GM12878 (cell line): ENCODE measurements around the gene AFG1L. TPM values are rescaled to one million over a fixed set of nuclear protein-coding genes. Genes with fewer than 3 reads are reported as not detected.

Experiments
- ATAC-seq: fragments of 200-7000 bp; cut with Tn5 transposase; 3 replicates; pipeline ENCODE4 v1.9.1; 2020; ENCODE audit warnings: mild to moderate bottlenecking, moderate library complexity
- BruUV-seq: library from RNA; stranded (reverse); fragments of 400-500 nt; replicated peaks from 2 replicates; lab custom pipeline; 2021; lab: Mats Ljungman, UMichigan
- CTCF ChIA-PET: fragments of 300-600 bp; sonication (Branson Sonifier 250); formaldehyde crosslinking; extraction: SDS; loops from one replicate; lab custom pipeline; 2021; ENCODE audit warnings: inconsistent platforms; lab: Yijun Ruan, JAX
- POLR2A ChIA-PET: fragments of 350-600 bp; formaldehyde crosslinking; extraction: SDS; loops from one replicate; lab custom pipeline; 2021; ENCODE audit warnings: inconsistent platforms; lab: Charles Lee
- RAD21 ChIA-PET: fragments of 300-600 bp; sonication (Branson Sonifier 250); formaldehyde crosslinking; loops from one replicate; lab custom pipeline; 2023; ENCODE audit warnings: antibody characterized with exemption; ENCODE audit not compliant: unreplicated experiment; lab: Charles Lee
- SMC1A ChIA-PET: fragments of 300-600 bp; sonication (Branson Sonifier 250); formaldehyde crosslinking; loops from one replicate; lab custom pipeline; 2023; ENCODE audit not compliant: unreplicated experiment, uncharacterized antibody; lab: Charles Lee
- DNase-seq: peaks from one replicate; pipeline ENCODE4 v3.0.0-alpha.2; 2011; ENCODE audit warnings: low read depth, low spot score
- FAIRE-seq: peaks from 3 replicates; lab custom pipeline; 2011; peaks lifted over from hg19 to GRCh38; lab: Jason Lieb, UNC
- H2AFZ ChIP-seq: 2 replicates; pipeline ENCODE4 v1.6.0; 2011; ENCODE audit warnings: low read depth, low read length, control low read depth; ENCODE audit not compliant: control insufficient read depth
- H3K27ac ChIP-seq: 2 replicates; pipeline ENCODE4 v1.5.1; 2011; ENCODE audit warnings: control low read depth; ENCODE audit not compliant: control insufficient read depth, insufficient read depth
- H3K27me3 ChIP-seq, 2 experiments: replicated peaks in 1 of 2; 2 replicates each; pipeline versions ENCODE4 v1.6.0 to v1.6.1; 2011; ENCODE audit warnings: low read length in 1 of 2; ENCODE audit not compliant: control insufficient read depth in 2 of 2, insufficient read depth in 2 of 2
- H3K36me3 ChIP-seq, 2 experiments: 2 replicates each; pipeline ENCODE4 v1.5.1; 2011; ENCODE audit warnings: low read length in 1 of 2; ENCODE audit not compliant: control insufficient read depth in 2 of 2, insufficient read depth in 2 of 2
- H3K4me1 ChIP-seq: 2 replicates; pipeline ENCODE4 v1.6.1; 2011; ENCODE audit warnings: mild to moderate bottlenecking, low read length, moderate library complexity, mixed read lengths; ENCODE audit not compliant: control insufficient read depth, insufficient read depth
- H3K4me2 ChIP-seq: 2 replicates; pipeline ENCODE4 v1.6.0; 2011; ENCODE audit warnings: control low read depth; ENCODE audit not compliant: control insufficient read depth, insufficient read depth
- H3K4me3 ChIP-seq: fragments of 200-600 bp; sonication (generic); 2 replicates; pipeline ENCODE4 v1.5.1; 2016
- H3K79me2 ChIP-seq: 2 replicates; pipeline ENCODE4 v1.6.0; 2011; ENCODE audit warnings: low read length; ENCODE audit not compliant: control insufficient read depth, insufficient read depth
- H3K9ac ChIP-seq: 2 replicates; pipeline ENCODE4 v1.8.0; 2011; ENCODE audit warnings: low read length, control low read depth, mixed read lengths; ENCODE audit not compliant: control insufficient read depth, insufficient read depth
- H3K9me3 ChIP-seq: replicated peaks from 3 replicates; pipeline ENCODE4 v1.5.1; 2011; ENCODE audit warnings: mild to moderate bottlenecking, low read length; ENCODE audit not compliant: control insufficient read depth, insufficient read depth
- H4K20me1 ChIP-seq: 2 replicates; pipeline ENCODE4 v1.6.0; 2011; ENCODE audit not compliant: control insufficient read depth, insufficient read depth
- ATF7 ChIP-seq: fragments of 450-650 bp; IDR thresholded peaks from 2 replicates; pipeline ENCODE4 v1.6.1; 2016; ENCODE audit warnings: low read depth, mild to moderate bottlenecking
- HCFC1 ChIP-seq: fragments of 150-350 bp; IDR thresholded peaks from 2 replicates; pipeline ENCODE4 v1.6.1; 2014; ENCODE audit warnings: low read length
- IKZF2 ChIP-seq, 2 experiments: fragments of 450-650 bp; IDR thresholded peaks; 2 replicates each; pipeline ENCODE4 v1.6.1; 2017; ENCODE audit warnings: mild to moderate bottlenecking in 2 of 2, moderate library complexity in 2 of 2
- KLF5 ChIP-seq: fragments of 450-650 bp; IDR thresholded peaks from 2 replicates; pipeline ENCODE4 v1.6.1; 2014; ENCODE audit warnings: mild to moderate bottlenecking; ENCODE audit not compliant: partially characterized antibody
- MYB ChIP-seq: fragments of 150-350 bp; IDR thresholded peaks from 2 replicates; pipeline ENCODE4 v1.6.1; 2014; ENCODE audit warnings: mild to moderate bottlenecking, low read depth, low read length, borderline replicate concordance
- NFYA ChIP-seq: IDR thresholded peaks from 2 replicates; pipeline ENCODE4 v1.6.1; 2011; ENCODE audit warnings: low read depth, mild to moderate bottlenecking, low read length, improper control_type of control experiment, borderline replicate concordance
- WGBS: methylation state at CpG from one replicate; pipeline ENCODE4 v1.1.6; 2016; ENCODE audit warnings: low lambda C conversion rate; ENCODE audit not compliant: insufficient replicate concordance, insufficient coverage; ENCODE audit errors: missing lambda C conversion rate; 5-methylcytosine and 5-hydroxymethylcytosine counted together
- in situ Hi-C: fragments of 300-500 bp; cut with MboI; formaldehyde crosslinking; loops from 9 replicates; pipeline ENCODE4 v1.14.3; 2018; ENCODE audit warnings: mixed read lengths
- intact Hi-C: fragments of 100-400 bp; cut with micrococcal nuclease; formaldehyde crosslinking; loops from one replicate; pipeline ENCODE4 v1.14.2; 2022; ENCODE audit not compliant: unreplicated experiment
- polyA plus RNA-seq, 11 experiments: library from polyadenylated mRNA; depleted of rRNA in 4 of 11; unstranded in 6 of 11; stranded (reverse) in 5 of 11; fragments of >200 nt; fragmentation: Nextera tagmentation in 4 of 11; fragmentation: Illumina TruSeq in 1 of 11; extraction: Ambion mirVana in 4 of 11; extraction: Trizol in 1 of 11; gene quantifications; 1 replicate in 1 of 11; 2 replicates in 10 of 11; pipeline versions ENCODE4 v1.2.1 to v1.2.3, GENCODE V29; 2011 to 2016; ENCODE audit warnings: inconsistent platforms in 2 of 11, missing spikeins in 2 of 11, low read depth in 1 of 11
- total RNA-seq, 4 experiments: library from RNA; depleted of rRNA in 3 of 4; stranded (reverse); fragments of >200 nt in 3 of 4; fragmentation: Illumina TruSeq in 1 of 4; extraction: Trizol in 1 of 4; gene quantifications; 2 replicates each; pipeline versions ENCODE4 v1.2.1 to v1.2.3, GENCODE V29; 2013 to 2021
- TF ChIP-seq, protein P1 (sequence below): IDR thresholded peaks from 2 replicates; pipeline ENCODE4 v1.6.1; 2011; ENCODE audit warnings: mild to moderate bottlenecking, low read depth, low read length, moderate library complexity; ENCODE audit not compliant: insufficient replicate concordance
- TF ChIP-seq, protein P2 (sequence below): fragments of 450-650 bp; conservative IDR thresholded peaks from 2 replicates; pipeline ENCODE4 v1.6.1; 2017; ENCODE audit warnings: mild to moderate bottlenecking, moderate library complexity

Gene AFG1L
- total and polyA plus RNA-seq, 10 of the 15 experiments (the other 5 are each of a cell fraction or from before 2014, with no cell fraction given) = 2.3 to 9.0 (median 4.3) TPM

DNA sequence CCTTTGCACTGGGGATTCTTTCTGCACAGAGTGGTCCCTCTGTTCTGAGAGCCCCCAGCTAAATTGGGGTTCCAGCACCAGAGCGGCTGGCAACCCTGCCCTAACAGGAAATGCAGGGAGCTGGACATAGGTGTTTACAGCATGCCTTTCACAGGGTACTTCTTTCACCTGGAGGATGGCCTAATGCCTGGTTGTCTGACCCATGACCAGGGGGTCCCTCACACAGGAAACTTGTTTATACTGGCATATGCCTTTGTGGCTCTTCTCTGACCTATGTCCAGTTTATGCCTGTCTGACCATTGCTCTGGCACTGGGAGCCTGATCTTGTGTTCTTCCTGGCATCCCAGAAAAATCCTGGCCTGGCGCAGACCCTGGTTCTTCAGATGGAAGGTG lies 66.1 kb downstream of the AFG1L start (continued):
- TF ChIP-seq HCFC1 (no peak), IKZF2 (IDR thresholded peaks at IDR 0.05) (no peak), NFYA (no peak), ATF7 (no peak), KLF5 (no peak), MYB (no peak)
- TF ChIP-seq, protein P1, sequence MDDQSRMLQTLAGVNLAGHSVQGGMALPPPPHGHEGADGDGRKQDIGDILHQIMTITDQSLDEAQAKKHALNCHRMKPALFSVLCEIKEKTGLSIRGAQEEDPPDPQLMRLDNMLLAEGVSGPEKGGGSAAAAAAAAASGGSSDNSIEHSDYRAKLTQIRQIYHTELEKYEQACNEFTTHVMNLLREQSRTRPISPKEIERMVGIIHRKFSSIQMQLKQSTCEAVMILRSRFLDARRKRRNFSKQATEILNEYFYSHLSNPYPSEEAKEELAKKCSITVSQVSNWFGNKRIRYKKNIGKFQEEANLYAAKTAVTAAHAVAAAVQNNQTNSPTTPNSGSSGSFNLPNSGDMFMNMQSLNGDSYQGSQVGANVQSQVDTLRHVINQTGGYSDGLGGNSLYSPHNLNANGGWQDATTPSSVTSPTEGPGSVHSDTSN = no peak

DNA sequence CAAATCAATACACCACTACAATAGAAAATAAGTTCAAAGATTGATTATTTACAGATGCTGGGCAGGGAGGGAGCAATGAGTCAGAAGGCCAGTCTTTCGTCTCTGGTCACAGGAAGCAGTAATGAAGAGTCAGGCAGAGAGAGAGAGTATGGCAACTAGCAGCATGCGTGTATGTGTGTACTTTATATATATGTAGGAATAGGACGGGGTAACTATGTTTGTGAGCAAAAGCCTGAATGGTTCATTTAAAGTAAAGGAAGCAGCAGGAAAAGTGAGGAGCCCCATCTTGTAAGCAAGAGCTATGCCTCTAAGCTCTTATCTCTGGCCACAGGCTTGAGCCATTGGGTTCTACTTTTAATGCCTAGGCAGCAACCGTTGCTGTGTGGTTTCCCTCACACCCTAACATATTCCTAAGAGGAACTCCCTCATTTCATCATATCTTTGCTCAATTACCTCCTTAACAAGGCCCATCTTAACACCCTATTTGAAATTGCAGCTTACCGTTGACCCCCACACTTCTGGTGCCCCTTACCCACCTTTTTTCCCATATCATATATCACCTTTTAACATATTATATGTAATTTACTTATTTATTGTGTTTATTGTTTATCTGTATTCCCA lies 66.6 kb downstream of the AFG1L start:
- in situ Hi-C loops = no loop called here
- CTCF ChIA-PET = interaction anchor here (0.6 to 1.3 kb wide), 7 partner anchors 101 to 144 kb away, joined by 3 read pairs; partner anchors contain the start of gene SNX3
- Histone ChIP-seq H3K4me1 (no peaks in the 10 kb centered on the region), H4K20me1 (no peaks in the 10 kb centered on the region), H3K4me3 (no peak overlapping the region), H2AFZ (no peak overlapping the region), H3K27me3 (no peaks in the 10 kb centered on the region), H3K9ac (no peak overlapping the region), H3K4me2 (no peak overlapping the region), H3K36me3 (no peaks in the 10 kb centered on the region), H3K79me2 (no peaks in the 10 kb centered on the region), H3K27ac (no peak overlapping the region)
- intact Hi-C loops = no loop called here
- DNase-seq = no peak
- FAIRE-seq = no peak
- BruUV-seq = no TSS peak
- WGBS = 70% methylated on average over 5 of the region's 5 CpGs
- no peak for ATAC-seq
- SMC1A ChIA-PET = interaction anchor here (1.0 to 1.4 kb wide), 2 partner anchors 25 to 110 kb away, joined by 3 to 4 read pairs; no protein-coding TSS in a partner anchor
- no peak for TF ChIP-seq HCFC1
- TF ChIP-seq, protein P2, sequence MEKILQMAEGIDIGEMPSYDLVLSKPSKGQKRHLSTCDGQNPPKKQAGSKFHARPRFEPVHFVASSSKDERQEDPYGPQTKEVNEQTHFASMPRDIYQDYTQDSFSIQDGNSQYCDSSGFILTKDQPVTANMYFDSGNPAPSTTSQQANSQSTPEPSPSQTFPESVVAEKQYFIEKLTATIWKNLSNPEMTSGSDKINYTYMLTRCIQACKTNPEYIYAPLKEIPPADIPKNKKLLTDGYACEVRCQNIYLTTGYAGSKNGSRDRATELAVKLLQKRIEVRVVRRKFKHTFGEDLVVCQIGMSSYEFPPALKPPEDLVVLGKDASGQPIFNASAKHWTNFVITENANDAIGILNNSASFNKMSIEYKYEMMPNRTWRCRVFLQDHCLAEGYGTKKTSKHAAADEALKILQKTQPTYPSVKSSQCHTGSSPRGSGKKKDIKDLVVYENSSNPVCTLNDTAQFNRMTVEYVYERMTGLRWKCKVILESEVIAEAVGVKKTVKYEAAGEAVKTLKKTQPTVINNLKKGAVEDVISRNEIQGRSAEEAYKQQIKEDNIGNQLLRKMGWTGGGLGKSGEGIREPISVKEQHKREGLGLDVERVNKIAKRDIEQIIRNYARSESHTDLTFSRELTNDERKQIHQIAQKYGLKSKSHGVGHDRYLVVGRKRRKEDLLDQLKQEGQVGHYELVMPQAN = no peak
- TF ChIP-seq, all 136 proteins: peak for 0
- ChIA-PET RAD21 (interaction anchor here (1.0 to 1.1 kb wide), 2 partner anchors 11 to 106 kb away, joined by 3 read pairs; no protein-coding TSS in a partner anchor), POLR2A (no interaction called here)
- no peaks in the 10 kb centered on the region for H3K9me3 ChIP-seq
